NCI-H1694 treated with DMSO at 0.1 percent for 48 hours (cell line): Measurements from ENCODE around the gene SVIL.
"Not testable (repeated sequence)": the region's sequence is repeated elsewhere in the genome, so short reads cannot be mapped to it uniquely, and the experiment has no call there.

Experiments used
- DNase-seq: peaks from one replicate; lab custom pipeline; 2025; lab: John Stamatoyannopoulos, UW

The SVIL gene

GRCh38 chr10:29575098-29575455 lies 59.7 kb downstream of the SVIL start:
- DNase-seq: no peak

- not testable (repeated sequence) for DNase-seq
Measured at GRCh38 chr10:29574212-29575097, 60.3 kb downstream of the SVIL start.

GRCh38 chr10:29570248-29570647 lies 64.5 kb downstream of the SVIL start:
- not testable (repeated sequence) for DNase-seq

GRCh38 chr10:29569795-29570194 lies 65.0 kb downstream of the SVIL start:
- no peak for DNase-seq

- DNase-seq: no peak
Measured at GRCh38 chr10:29567003-29567402, 67.8 kb downstream of the SVIL start.

- not testable (repeated sequence) for DNase-seq
Measured at GRCh38 chr10:29566209-29566608, 68.6 kb downstream of the SVIL start.

- DNase-seq: no peak
Measured at GRCh38 chr10:29563420-29564035, 71.2 kb downstream of the SVIL start.

GRCh38 chr10:29563006-29563405 lies 71.8 kb downstream of the SVIL start:
- not testable (repeated sequence) for DNase-seq

- DNase-seq: no peak
Measured at GRCh38 chr10:29559996-29560395, 74.8 kb downstream of the SVIL start.

GRCh38 chr10:29557665-29558064 lies 77.1 kb downstream of the SVIL start:
- no peak for DNase-seq

- no peak for DNase-seq
Measured at GRCh38 chr10:29555746-29556481, 78.9 kb downstream of the SVIL start.

- no peak for DNase-seq
Measured at GRCh38 chr10:29555091-29555745, 79.6 kb downstream of the SVIL start.

GRCh38 chr10:29554660-29555059 lies 80.1 kb downstream of the SVIL start:
- no peak for DNase-seq

- DNase-seq: no peak
Measured at GRCh38 chr10:29553544-29554250, 81.1 kb downstream of the SVIL start.

GRCh38 chr10:29553116-29553515 lies 81.7 kb downstream of the SVIL start:
- DNase-seq: not testable (repeated sequence)

GRCh38 chr10:29549493-29549892 lies 85.3 kb downstream of the SVIL start:
- not testable (repeated sequence) for DNase-seq

- DNase-seq: no peak
Measured at GRCh38 chr10:29546773-29547313, 87.9 kb downstream of the SVIL start.

- DNase-seq: no peak
Measured at GRCh38 chr10:29545122-29545521, 89.6 kb downstream of the SVIL start.

- no peak for DNase-seq
Measured at GRCh38 chr10:29543715-29544114, 91.1 kb downstream of the SVIL start.

GRCh38 chr10:29542723-29543122 lies 92.0 kb downstream of the SVIL start:
- DNase-seq: no peak
